Keratinocyte (primary cell): Measurements from ENCODE around the gene FAM185A. TPM values are rescaled to one million over a fixed set of nuclear protein-coding genes. Genes with fewer than 3 reads are reported as not detected.
A peak's percentile ranks its signal among the peaks of the same experiment; 100 is the strongest.
"Not testable (repeated sequence)": the region's sequence is repeated elsewhere in the genome, so short reads cannot be mapped to it uniquely, and the experiment has no call there.

Experiments
- DNase-seq: peaks from one replicate; pipeline ENCODE4 v3.0.0-alpha.2; 2011; ENCODE audit warnings: low read depth, missing footprints, low spot score
- FAIRE-seq: peaks from 2 replicates; lab custom pipeline; 2011; peaks lifted over from hg19 to GRCh38; lab: Jason Lieb, UNC
- H2AFZ ChIP-seq: 2 replicates; pipeline ENCODE4 v1.6.0; 2012; ENCODE audit warnings: low read length, control low read depth, inconsistent platforms; ENCODE audit not compliant: control insufficient read depth
- H3K27ac ChIP-seq: 2 replicates; pipeline ENCODE4 v1.5.1; 2011; ENCODE audit warnings: low read length; ENCODE audit not compliant: control insufficient read depth, insufficient read depth
- H3K27me3 ChIP-seq: 3 replicates; pipeline ENCODE4 v1.6.0; 2011; ENCODE audit warnings: low read length; ENCODE audit not compliant: control insufficient read depth, insufficient read depth; ENCODE audit errors: extremely low read depth
- H3K36me3 ChIP-seq, 2 experiments: 2 replicates in 1 of 2; 3 replicates in 1 of 2; pipeline ENCODE4 v1.5.1; 2011; ENCODE audit warnings: low read length in 2 of 2, mild to moderate bottlenecking in 1 of 2; ENCODE audit not compliant: control insufficient read depth in 2 of 2, insufficient read depth in 2 of 2; ENCODE audit errors: extremely low read depth in 1 of 2
- H3K4me1 ChIP-seq: 3 replicates; pipeline ENCODE4 v1.5.1; 2011; ENCODE audit warnings: low read length; ENCODE audit not compliant: control insufficient read depth, insufficient read depth; ENCODE audit errors: extremely low read depth
- H3K4me2 ChIP-seq: 3 replicates; pipeline ENCODE4 v1.6.0; 2011; ENCODE audit warnings: low read depth, low read length; ENCODE audit not compliant: control insufficient read depth, insufficient read depth; ENCODE audit errors: extremely low read depth
- H3K4me3 ChIP-seq, 3 experiments: fragments of 200-600 bp in 1 of 3; sonication (generic) in 1 of 3; 2 replicates in 2 of 3; 3 replicates in 1 of 3; pipeline ENCODE4 v1.5.1; 2011 to 2016; ENCODE audit warnings: low read length in 3 of 3, mild to moderate bottlenecking in 3 of 3, control low read depth in 2 of 3, inconsistent platforms in 1 of 3, low read depth in 1 of 3, mixed read lengths in 1 of 3, mixed run types in 1 of 3, moderate library complexity in 1 of 3; ENCODE audit not compliant: control insufficient read depth in 2 of 3, insufficient read depth in 2 of 3; ENCODE audit errors: extremely low read depth in 1 of 3
- H3K79me2 ChIP-seq: 2 replicates; pipeline ENCODE4 v1.6.0; 2012; ENCODE audit warnings: low read length; ENCODE audit not compliant: control insufficient read depth, insufficient read depth
- H3K9ac ChIP-seq: 3 replicates; pipeline ENCODE4 v1.6.0; 2011; ENCODE audit warnings: low read length; ENCODE audit not compliant: control insufficient read depth, insufficient read depth; ENCODE audit errors: extremely low read depth
- H3K9me1 ChIP-seq: 3 replicates; pipeline ENCODE4 v1.6.0; 2011; ENCODE audit warnings: low read length; ENCODE audit not compliant: control insufficient read depth, insufficient read depth; ENCODE audit errors: extremely low read depth
- H3K9me3 ChIP-seq: 2 replicates; pipeline ENCODE4 v1.5.1; 2012; ENCODE audit warnings: low read depth, low read length; ENCODE audit not compliant: control insufficient read depth
- H4K20me1 ChIP-seq: 3 replicates; pipeline ENCODE4 v1.6.0; 2011; ENCODE audit warnings: low read length; ENCODE audit not compliant: control insufficient read depth, insufficient read depth; ENCODE audit errors: extremely low read depth
- dilution Hi-C: fragments of 300-500 bp; cut with MboI; formaldehyde crosslinking; loops from one replicate; pipeline ENCODE4 v1.7.0; 2020; ENCODE audit warnings: low sequenced_read_pairs; ENCODE audit not compliant: extremely low pct_ligation_motif_present
- polyA plus RNA-seq, 5 experiments: library from polyadenylated mRNA; depleted of rRNA in 3 of 5; stranded (reverse) in 3 of 5; stranded (forward) in 1 of 5; unstranded in 1 of 5; fragments of >200 nt; gene quantifications; 1 replicate in 1 of 5; 2 replicates in 3 of 5; 3 replicates in 1 of 5; pipeline versions ENCODE4 v1.2.1 to v1.2.3, GENCODE V29; 2011 to 2012; ENCODE audit warnings: missing spikeins in 2 of 5, low read depth in 1 of 5, low replicate concordance in 1 of 5

The FAM185A gene
- polyA plus RNA-seq, 1 donor (not counting 4 experiments of a cell fraction or from before 2014, with no cell fraction given): 7.3 TPM

GRCh38 chr7:102758227-102758626, 9.4 kb downstream of the FAM185A start:
- H2AFZ ChIP-seq, H3K9me1 ChIP-seq, FAIRE-seq, H3K27me3 ChIP-seq, H3K79me2 ChIP-seq, H3K36me3 ChIP-seq, H4K20me1 ChIP-seq, DNase-seq, dilution Hi-C loops, H3K9ac ChIP-seq, H3K4me2 ChIP-seq, H3K27ac ChIP-seq, H3K9me3 ChIP-seq, H3K4me3 ChIP-seq, H3K4me1 ChIP-seq: not testable (repeated sequence)

DNA sequence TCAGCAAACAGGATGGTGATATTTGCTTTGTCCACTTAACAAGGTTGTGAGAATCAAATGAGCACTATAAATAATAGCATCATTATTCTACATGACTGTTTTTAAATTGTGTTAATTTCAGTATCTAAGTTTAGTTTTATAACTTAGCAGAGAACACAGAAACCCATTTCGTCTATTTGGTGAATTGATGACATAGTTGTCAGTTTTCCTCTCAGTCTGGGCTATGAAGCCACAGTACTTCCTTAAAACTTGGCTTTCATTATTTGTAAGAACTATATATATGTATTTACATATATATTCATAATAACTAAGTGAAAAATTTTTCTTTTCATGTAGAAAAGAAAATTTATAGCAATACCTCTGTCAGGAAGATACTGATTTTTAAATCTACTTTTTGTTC, 11.1 kb downstream of the FAM185A start:
- H3K79me2 ChIP-seq, H3K4me3 ChIP-seq, H3K4me2 ChIP-seq, H3K9me3 ChIP-seq, H3K27ac ChIP-seq, H3K36me3 ChIP-seq, FAIRE-seq, DNase-seq, H3K27me3 ChIP-seq, dilution Hi-C loops, H2AFZ ChIP-seq, H3K9ac ChIP-seq, H3K4me1 ChIP-seq, H4K20me1 ChIP-seq, H3K9me1 ChIP-seq: not testable (repeated sequence)

- H3K4me1 ChIP-seq, H3K9ac ChIP-seq, H3K27ac ChIP-seq, H4K20me1 ChIP-seq, H3K36me3 ChIP-seq, H3K4me3 ChIP-seq, H2AFZ ChIP-seq, DNase-seq, dilution Hi-C loops, H3K9me1 ChIP-seq, H3K4me2 ChIP-seq, H3K27me3 ChIP-seq, H3K79me2 ChIP-seq, H3K9me3 ChIP-seq, FAIRE-seq: not testable (repeated sequence)
Observed at GRCh38 chr7:102761234-102761633, 12.4 kb downstream of the FAM185A start.

GRCh38 chr7:102763295-102763905, 14.6 kb downstream of the FAM185A start:
- FAIRE-seq: peak; percentile 49
- H3K79me2 ChIP-seq, H4K20me1 ChIP-seq, dilution Hi-C loops, H3K4me2 ChIP-seq, H3K9me3 ChIP-seq, H3K36me3 ChIP-seq, DNase-seq, H3K4me1 ChIP-seq, H3K27ac ChIP-seq, H3K4me3 ChIP-seq, H3K9me1 ChIP-seq, H2AFZ ChIP-seq, H3K9ac ChIP-seq, H3K27me3 ChIP-seq: not testable (repeated sequence)

GRCh38 chr7:102769657-102770192, 20.9 kb downstream of the FAM185A start:
- DNase-seq, H3K9me3 ChIP-seq, H3K9me1 ChIP-seq, H2AFZ ChIP-seq, H3K36me3 ChIP-seq, H3K9ac ChIP-seq, H3K4me3 ChIP-seq, H3K79me2 ChIP-seq, H4K20me1 ChIP-seq, H3K27ac ChIP-seq, dilution Hi-C loops, H3K4me1 ChIP-seq, H3K4me2 ChIP-seq, H3K27me3 ChIP-seq: not testable (repeated sequence)
- peak; percentile 39 for FAIRE-seq
